Endothelial cell of umbilical vein (primary cell): ENCODE data around the gene FGF5. TPM values are rescaled to one million over a fixed set of nuclear protein-coding genes. Genes with fewer than 3 reads are reported as not detected.

Source experiments
- BruUV-seq: library from RNA; stranded (reverse); fragments of 400-500 nt; replicated peaks from 2 replicates; lab custom pipeline; 2021; lab: Mats Ljungman, UMichigan
- CTCF ChIA-PET: fragments of 300-600, 350-600 bp; sonication (Branson Sonifier 250); formaldehyde crosslinking; loops from one replicate; lab custom pipeline; 2021; ENCODE audit warnings: antibody characterized with exemption, inconsistent platforms; lab: Charles Lee
- POLR2A ChIA-PET: fragments of 300-600, 350-600 bp; sonication (Branson Sonifier 250); formaldehyde crosslinking; loops from one replicate; lab custom pipeline; 2021; ENCODE audit warnings: antibody characterized with exemption, inconsistent platforms; lab: Charles Lee
- DNase-seq: peaks from one replicate; pipeline ENCODE4 v3.0.0-alpha.2; 2011; ENCODE audit warnings: low read depth, low spot score
- FAIRE-seq: peaks from 2 replicates; lab custom pipeline; 2011; peaks lifted over from hg19 to GRCh38; lab: Jason Lieb, UNC
- H2AFZ ChIP-seq: 2 replicates; pipeline ENCODE4 v1.6.0; 2012; ENCODE audit warnings: low read depth, low read length, control low read depth, inconsistent platforms
- H3K27ac ChIP-seq: 2 replicates; pipeline ENCODE4 v1.5.1; 2011; ENCODE audit warnings: low read depth, mild to moderate bottlenecking, control low read depth, low read length, moderate library complexity; ENCODE audit not compliant: insufficient read depth
- H3K27me3 ChIP-seq, 2 experiments: 2 replicates each; pipeline versions ENCODE4 v1.6.0 to v1.6.1; 2011; ENCODE audit warnings: low read length in 2 of 2, mixed read lengths in 1 of 2; ENCODE audit not compliant: control insufficient read depth in 2 of 2, insufficient read depth in 2 of 2
- H3K36me3 ChIP-seq, 2 experiments: 2 replicates in 1 of 2; 3 replicates in 1 of 2; pipeline ENCODE4 v1.5.1; 2011; ENCODE audit warnings: low read length in 2 of 2, mild to moderate bottlenecking in 1 of 2, moderate library complexity in 1 of 2; ENCODE audit not compliant: control insufficient read depth in 2 of 2, insufficient read depth in 2 of 2; ENCODE audit errors: extremely low read depth in 1 of 2
- H3K4me1 ChIP-seq: 3 replicates; pipeline ENCODE4 v1.5.1; 2011; ENCODE audit warnings: mild to moderate bottlenecking, low read length; ENCODE audit not compliant: control insufficient read depth, insufficient read depth; ENCODE audit errors: extremely low read depth
- H3K4me2 ChIP-seq: 2 replicates; pipeline ENCODE4 v1.6.1; 2011; ENCODE audit warnings: low read length, control low read depth, mixed read lengths; ENCODE audit not compliant: insufficient read depth
- H3K4me3 ChIP-seq, 3 experiments: fragments of 200-600 bp in 1 of 3; sonication (generic), shearing (Covaris generic) in 1 of 3; replicated peaks in 1 of 3; 2 replicates each; pipeline ENCODE4 v1.5.1; 2011 to 2016; ENCODE audit warnings: control low read depth in 3 of 3, low read length in 3 of 3, mild to moderate bottlenecking in 2 of 3, inconsistent platforms in 1 of 3, low read depth in 1 of 3, moderate library complexity in 1 of 3; ENCODE audit not compliant: insufficient read depth in 1 of 3
- H3K79me2 ChIP-seq: 2 replicates; pipeline ENCODE4 v1.6.0; 2012; ENCODE audit warnings: low read length, inconsistent platforms; ENCODE audit not compliant: control insufficient read depth, insufficient read depth
- H3K9ac ChIP-seq: replicated peaks from 2 replicates; pipeline ENCODE3; 2011; ENCODE audit warnings: low read length, control low read depth; ENCODE audit not compliant: insufficient read depth; ENCODE audit errors: extremely low read depth
- H3K9me1 ChIP-seq: replicated peaks from 3 replicates; pipeline ENCODE4 v1.6.0; 2011; ENCODE audit warnings: mild to moderate bottlenecking, low read length; ENCODE audit not compliant: control insufficient read depth, insufficient read depth; ENCODE audit errors: extremely low read depth
- H3K9me3 ChIP-seq: replicated peaks from 2 replicates; pipeline ENCODE4 v1.5.1; 2012; ENCODE audit warnings: low read length, inconsistent platforms; ENCODE audit not compliant: control insufficient read depth, insufficient read depth
- H4K20me1 ChIP-seq: replicated peaks from 2 replicates; pipeline ENCODE3; 2011; ENCODE audit warnings: mild to moderate bottlenecking, low read length; ENCODE audit not compliant: control insufficient read depth, insufficient read depth; ENCODE audit errors: extremely low read depth
- CTCF ChIP-seq, 2 donors: IDR thresholded peaks; 1 replicate in 1 of 2; 2 replicates in 1 of 2; pipeline ENCODE4 v1.5.1; 2011; ENCODE audit warnings: low read length in 2 of 2, mild to moderate bottlenecking in 2 of 2, moderate library complexity in 2 of 2, control low read depth in 1 of 2, inconsistent platforms in 1 of 2, low read depth in 1 of 2; ENCODE audit not compliant: insufficient read depth in 1 of 2; ENCODE audit errors: extremely low read depth in 1 of 2
- EZH2 ChIP-seq: IDR thresholded peaks from 2 replicates; pipeline ENCODE4 v1.6.1; 2012; ENCODE audit warnings: borderline replicate concordance, low read depth, mild to moderate bottlenecking, moderate library complexity, low read length, inconsistent platforms; ENCODE audit not compliant: severe bottlenecking
- FOS ChIP-seq: IDR thresholded peaks from 2 replicates; pipeline ENCODE4 v1.6.1; 2011; ENCODE audit warnings: mild to moderate bottlenecking, low read length, moderate library complexity, borderline replicate concordance; ENCODE audit not compliant: insufficient read depth
- GATA2 ChIP-seq: IDR thresholded peaks from 2 replicates; pipeline ENCODE4 v1.7.0; 2011; ENCODE audit warnings: low read depth, mild to moderate bottlenecking, moderate library complexity, mixed read lengths, low read length; ENCODE audit not compliant: insufficient read length, insufficient read depth
- JUN ChIP-seq: IDR thresholded peaks from 2 replicates; pipeline ENCODE4 v1.6.1; 2011; ENCODE audit warnings: borderline replicate concordance, low read depth; ENCODE audit not compliant: insufficient read length, insufficient read depth
- MYC ChIP-seq: IDR thresholded peaks from one replicate; pipeline ENCODE4 v1.6.1; 2011; ENCODE audit warnings: mild to moderate bottlenecking, low read depth, low read length
- POLR2A ChIP-seq: IDR thresholded peaks from 2 replicates; pipeline ENCODE4 v1.6.1; 2012; ENCODE audit warnings: low read depth, mild to moderate bottlenecking, control low read depth, low read length
- POLR2AphosphoS5 ChIP-seq: IDR thresholded peaks from 2 replicates; pipeline ENCODE4 v1.6.1; 2012; ENCODE audit warnings: low read depth, mild to moderate bottlenecking, control low read depth, low read length, moderate library complexity; ENCODE audit not compliant: insufficient read depth
- dilution Hi-C: fragments of 300-500 bp; cut with MboI; formaldehyde crosslinking; loops from one replicate; pipeline ENCODE4 v1.15.0; 2019; ENCODE audit warnings: low sequenced_read_pairs; ENCODE audit not compliant: extremely low pct_ligation_motif_present
- intact Hi-C: fragments of 100-400 bp; cut with micrococcal nuclease; formaldehyde crosslinking; loops from one replicate; pipeline ENCODE4 v1.10.0; 2022
- polyA plus RNA-seq, 4 experiments: library from polyadenylated mRNA; depleted of rRNA in 3 of 4; stranded (reverse) in 3 of 4; unstranded in 1 of 4; fragments of >200 nt; gene quantifications; 2 replicates each; pipeline versions ENCODE4 v1.2.1 to v1.2.3, GENCODE V29; 2011 to 2012; ENCODE audit warnings: missing spikeins in 1 of 4
- total RNA-seq: library from RNA; stranded (reverse); gene quantifications from 2 replicates; pipeline ENCODE4 v1.2.3, GENCODE V29; 2021
- TF ChIP-seq, protein P1 (sequence below): IDR thresholded peaks from 2 replicates; pipeline ENCODE4 v1.6.1; 2011; ENCODE audit not compliant: insufficient read depth, insufficient read length

Gene FGF5
- total and polyA plus RNA-seq, 2 donors (not counting 3 experiments of a cell fraction or from before 2014, with no cell fraction given) = 0.13 to 0.73 TPM

GRCh38 chr4:80294206-80294605, 27.7 kb downstream of the FGF5 start:
- Histone ChIP-seq H3K4me3 (no peak overlapping the region), H4K20me1 (no peaks in the 10 kb centered on the region), H3K4me2 (no peak overlapping the region), H3K36me3 (no peaks in the 10 kb centered on the region), H2AFZ (no peak overlapping the region), H3K9ac (no peak overlapping the region), H3K27ac (no peak overlapping the region), H3K9me1 (no peaks in the 10 kb centered on the region), H3K9me3 (no peaks in the 10 kb centered on the region), H3K27me3 (peaks cover 2 to 20% of the 10 kb centered on the region in 2 experiments), H3K79me2 (no peaks in the 10 kb centered on the region), H3K4me1 (no peaks in the 10 kb centered on the region)
- ChIA-PET CTCF (interaction anchor here (1.2 to 1.4 kb wide), 2 partner anchors 9 to 27 kb away, joined by 3 read pairs; partner anchors contain the start of gene FGF5), POLR2A (no interaction called here)
- intact Hi-C loops (no loop called here), dilution Hi-C loops (no loop called here)
- no TSS peak for BruUV-seq
- TF ChIP-seq POLR2A (no peak), JUN (no peak)
- TF ChIP-seq, protein P1, sequence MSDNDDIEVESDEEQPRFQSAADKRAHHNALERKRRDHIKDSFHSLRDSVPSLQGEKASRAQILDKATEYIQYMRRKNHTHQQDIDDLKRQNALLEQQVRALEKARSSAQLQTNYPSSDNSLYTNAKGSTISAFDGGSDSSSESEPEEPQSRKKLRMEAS = no peak
- DNase-seq (no peak), FAIRE-seq (no peak)

GRCh38 chr4:80295336-80295735, 28.9 kb downstream of the FGF5 start:
- H3K4me1 ChIP-seq = no peaks in the 10 kb centered on the region
- DNase-seq = no peak
- no peak for FAIRE-seq
- no peaks in the 10 kb centered on the region for H3K9me3 ChIP-seq
- intact Hi-C loops (no loop called here), dilution Hi-C loops (no loop called here)
- peaks cover 2 to 20% of the 10 kb centered on the region in 2 experiments for H3K27me3 ChIP-seq
- no peaks in the 10 kb centered on the region for H3K79me2 ChIP-seq
- no peak overlapping the region for H3K4me2 ChIP-seq
- no peak overlapping the region for H2AFZ ChIP-seq
- no peak overlapping the region for H3K4me3 ChIP-seq
- H3K9me1 ChIP-seq = no peaks in the 10 kb centered on the region
- no peaks in the 10 kb centered on the region for H4K20me1 ChIP-seq
- no peak overlapping the region for H3K9ac ChIP-seq
- BruUV-seq = no TSS peak
- no peaks in the 10 kb centered on the region for H3K36me3 ChIP-seq
- no peak overlapping the region for H3K27ac ChIP-seq
- ChIA-PET CTCF (interaction anchor here (1.3 kb wide), 1 partner anchor 40 kb away, joined by 4 read pairs; the partner anchor contains the start of gene CFAP299), POLR2A (no interaction called here)
- no peak for TF ChIP-seq JUN
- no peak for TF ChIP-seq MYC
- TF ChIP-seq GATA2 = no peak
- no peak for TF ChIP-seq POLR2AphosphoS5
- TF ChIP-seq FOS = no peak
- no peak for TF ChIP-seq CTCF (IDR thresholded peaks at IDR 0.05; ENCODE audit: extremely low read depth in 1 of 2, insufficient read depth in 1 of 2, low read depth in 1 of 2, low read length in 2 of 2)
- TF ChIP-seq EZH2 = no peak
- TF ChIP-seq, protein P1 = no peak
- TF ChIP-seq POLR2A = no peak
